GM21390 (cell line): ENCODE data around the gene CCDC7.
"Not testable (repeated sequence)": the region's sequence is repeated elsewhere in the genome, so short reads cannot be mapped to it uniquely, and the experiment has no call there.

Experiments
- ATAC-seq: cut with Tn5 transposase; IDR thresholded peaks from one replicate; pipeline ENCODE4 v1.9.1; 2021; ENCODE audit not compliant: unreplicated experiment

CCDC7 gene

DNA sequence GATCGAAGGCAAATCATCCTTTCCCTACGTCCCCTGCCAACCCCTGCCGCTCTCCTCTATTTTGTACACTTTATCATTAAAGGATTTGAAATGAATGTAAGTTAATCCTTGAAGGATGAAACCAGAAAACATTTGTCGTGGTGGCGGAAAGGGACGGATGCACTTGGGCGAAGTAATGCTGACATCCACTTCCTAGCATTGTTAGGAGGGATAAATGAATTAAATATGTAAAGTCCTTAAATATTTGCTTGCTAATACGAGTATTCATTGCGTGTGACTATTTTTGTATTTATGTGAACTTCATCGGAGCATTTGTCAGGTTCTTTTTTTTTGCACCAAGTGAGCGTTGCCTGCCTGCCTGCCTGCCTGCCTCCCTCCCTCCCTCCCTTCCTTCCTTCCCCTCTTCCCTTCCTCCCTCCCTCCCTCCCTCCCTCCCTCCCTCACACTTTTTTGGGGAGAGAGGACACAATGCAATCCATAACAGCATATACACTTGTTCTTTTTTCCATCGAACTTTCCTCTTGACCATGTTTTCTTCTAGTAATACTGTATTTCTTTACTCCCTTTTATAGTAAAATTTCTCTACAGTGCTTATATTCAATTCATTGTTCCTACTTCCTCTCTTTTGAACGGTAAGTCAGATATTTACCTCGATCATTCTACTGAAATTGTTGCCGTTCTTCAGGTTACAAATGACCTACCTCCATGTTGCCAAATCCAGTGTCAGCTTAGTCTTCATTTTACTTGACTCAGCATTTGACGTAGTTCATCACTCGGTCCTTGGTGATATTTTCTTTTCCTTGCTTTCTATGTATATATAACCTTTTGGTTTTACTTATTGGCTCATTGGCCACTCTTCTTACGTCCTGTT is 831 bp downstream of the CCDC7 start:
- peak; percentile 1 for ATAC-seq

DNA sequence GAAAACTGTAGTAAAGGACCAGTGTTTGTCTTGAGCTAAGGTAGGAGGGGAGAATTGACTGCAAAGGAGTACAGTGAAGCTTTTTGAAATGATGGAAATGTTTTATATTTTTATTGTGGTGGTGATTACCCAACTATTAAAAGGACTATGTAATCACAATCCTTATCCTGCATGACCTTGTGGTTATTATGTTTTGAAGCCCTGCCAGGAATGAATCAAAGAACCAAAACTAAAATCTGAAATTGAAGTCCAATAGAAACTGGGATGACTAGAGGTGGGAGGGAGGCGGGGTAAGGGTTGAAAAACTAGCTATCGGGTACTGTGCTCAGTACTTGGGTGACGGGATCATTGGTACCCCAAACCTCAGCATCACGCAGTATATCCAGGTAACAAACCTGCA is 8.2 kb downstream of the CCDC7 start:
- ATAC-seq, result no peak

DNA sequence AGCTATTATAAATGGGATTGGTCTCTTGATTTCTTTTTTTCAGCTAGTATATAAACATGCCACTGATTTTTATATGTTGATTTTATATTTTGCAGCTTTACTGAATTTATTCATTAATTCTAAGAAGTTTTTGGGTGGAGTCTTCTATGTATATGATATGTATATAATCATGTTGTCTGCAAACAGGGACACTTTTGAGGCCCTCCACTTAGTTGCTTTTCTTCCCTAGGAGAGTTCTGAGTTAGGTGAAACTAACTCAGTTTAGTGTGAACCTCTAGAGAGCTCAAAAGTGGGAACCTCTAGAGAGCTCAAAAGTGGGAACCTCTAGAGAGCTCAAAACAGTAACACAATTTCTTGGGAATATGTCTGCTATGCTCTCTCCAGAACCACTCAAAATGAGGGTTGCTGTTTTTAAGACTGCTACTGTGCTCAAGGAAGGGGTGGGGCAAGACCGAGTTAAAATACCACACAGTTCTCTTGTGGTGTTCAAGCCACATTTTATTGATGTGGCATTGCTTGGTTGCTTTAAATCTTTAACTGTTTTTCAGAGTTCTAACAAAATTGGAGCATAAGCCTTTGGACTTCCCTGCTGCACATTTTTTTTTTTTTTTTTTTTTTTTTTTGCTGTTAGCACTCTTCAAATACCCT is 13.2 kb downstream of the CCDC7 start:
- ATAC-seq, result no peak

GRCh38 chr10:32461203-32461602 is 15.3 kb downstream of the CCDC7 start:
- ATAC-seq, result no peak

- no peak for ATAC-seq
Measured at GRCh38 chr10:32471232-32471631, 25.3 kb downstream of the CCDC7 start.

GRCh38 chr10:32477499-32477898 is 31.6 kb downstream of the CCDC7 start:
- no peak for ATAC-seq

- ATAC-seq, result no peak
Measured at GRCh38 chr10:32481606-32482005, 35.7 kb downstream of the CCDC7 start.

DNA sequence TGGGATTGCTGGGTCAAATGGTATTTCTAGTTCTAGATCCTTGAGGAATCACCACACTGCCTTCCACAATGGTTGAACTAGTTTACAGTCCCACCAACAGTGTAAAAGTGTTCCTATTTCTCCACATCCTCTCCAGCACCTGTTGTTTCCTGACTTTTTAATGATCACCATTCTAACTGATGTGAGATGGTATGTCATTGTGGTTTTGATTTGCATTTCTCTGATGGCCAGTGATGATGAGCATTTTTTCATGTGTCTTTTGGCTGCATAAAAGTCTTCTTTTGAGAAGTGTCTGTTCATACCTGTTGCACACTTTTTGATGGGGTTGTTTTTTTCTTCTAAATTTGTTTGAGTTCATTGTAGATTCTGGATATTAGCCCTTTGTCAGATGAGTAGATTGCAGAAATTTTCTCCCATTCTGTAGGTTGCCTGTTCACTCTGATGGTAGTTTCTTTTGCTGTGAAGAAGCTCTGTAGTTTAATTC is 37.1 kb downstream of the CCDC7 start:
- not testable (repeated sequence) for ATAC-seq

DNA sequence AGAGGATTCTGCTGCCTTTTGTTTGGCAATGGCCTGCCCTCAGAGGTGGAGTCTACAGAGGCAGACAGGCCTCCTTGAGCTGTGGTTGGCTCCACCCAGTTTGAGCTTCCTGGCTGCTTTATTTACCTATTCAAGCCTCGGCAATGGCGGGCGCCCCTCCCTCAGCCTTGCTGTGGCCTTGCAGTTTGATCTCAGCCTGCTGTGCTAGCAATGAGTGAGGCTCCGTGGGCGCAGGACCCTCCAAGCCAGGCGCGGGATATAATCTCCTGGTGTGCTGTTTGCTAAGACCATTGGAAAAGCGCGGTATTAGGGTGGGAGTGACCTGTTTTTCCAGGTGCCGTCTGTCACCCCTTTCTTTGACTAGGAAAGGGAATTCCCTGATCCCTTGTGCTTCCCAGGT is 42.1 kb downstream of the CCDC7 start:
- ATAC-seq, result not testable (repeated sequence)

DNA sequence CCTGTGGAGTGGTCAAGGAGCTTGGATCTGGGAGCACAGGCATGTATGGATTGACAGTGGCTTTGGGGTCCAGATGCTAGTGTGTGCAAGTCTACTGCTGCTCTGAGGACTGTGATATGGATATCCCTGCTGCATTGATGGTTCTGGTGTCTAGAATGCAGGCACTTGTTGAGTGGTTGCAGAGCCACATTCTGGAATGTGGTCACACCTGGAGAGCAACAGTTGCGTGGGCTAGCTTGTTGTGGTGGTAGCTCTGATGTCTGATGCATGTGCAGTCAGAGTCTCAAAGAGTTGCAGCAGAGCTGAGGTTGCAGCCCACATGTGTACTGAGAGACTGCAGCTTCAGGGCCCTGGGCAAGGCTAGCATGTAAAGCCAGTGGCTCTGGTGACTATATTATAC is 43.2 kb downstream of the CCDC7 start:
- ATAC-seq, result no peak

- no peak for ATAC-seq
Measured at GRCh38 chr10:32489901-32490300, 44.0 kb downstream of the CCDC7 start.

- ATAC-seq, result not testable (repeated sequence)
Measured at GRCh38 chr10:32494562-32494961, 48.6 kb downstream of the CCDC7 start.

DNA sequence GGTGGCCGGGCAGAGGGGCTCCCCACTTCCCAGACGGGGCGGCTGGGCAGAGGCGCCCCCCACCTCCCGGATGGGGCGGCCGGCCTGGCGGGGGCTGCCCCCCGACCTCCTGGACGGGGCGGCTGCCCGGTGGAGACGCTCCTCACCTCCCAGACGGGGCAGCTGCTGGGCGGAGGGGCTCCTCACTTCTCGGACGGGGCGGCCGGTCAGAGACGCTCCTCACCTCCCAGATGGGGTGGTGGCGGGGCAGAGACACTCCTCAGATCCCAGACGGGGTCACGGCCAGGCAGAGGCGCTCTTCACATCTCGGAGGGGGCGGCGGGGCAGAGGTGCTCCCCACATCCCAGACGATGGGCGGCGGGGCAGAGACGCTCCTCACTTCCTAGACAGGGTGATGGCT is 54.2 kb downstream of the CCDC7 start:
- not testable (repeated sequence) for ATAC-seq

DNA sequence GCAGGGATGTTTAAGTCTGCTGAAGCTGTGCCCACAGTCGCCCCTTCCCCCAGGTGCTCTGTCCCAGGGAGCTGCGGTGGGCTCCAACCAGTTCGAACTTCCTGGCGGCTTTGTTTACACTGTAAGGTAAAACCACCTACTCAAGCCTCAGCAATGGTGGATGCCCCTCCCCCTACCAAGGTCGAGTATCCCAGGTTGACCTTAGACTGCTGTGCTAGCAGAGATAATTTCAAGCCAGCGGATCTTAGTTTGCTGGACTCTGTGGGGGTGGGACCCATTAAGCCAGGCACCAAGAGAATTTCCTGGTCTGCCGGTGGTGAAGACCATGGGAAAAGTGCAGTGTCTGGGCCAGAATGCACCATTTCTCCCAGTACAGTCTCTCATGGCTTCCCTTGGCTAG is 56.0 kb downstream of the CCDC7 start:
- ATAC-seq, result no peak

GRCh38 chr10:32505762-32506420 is 60.0 kb downstream of the CCDC7 start:
- not testable (repeated sequence) for ATAC-seq

DNA sequence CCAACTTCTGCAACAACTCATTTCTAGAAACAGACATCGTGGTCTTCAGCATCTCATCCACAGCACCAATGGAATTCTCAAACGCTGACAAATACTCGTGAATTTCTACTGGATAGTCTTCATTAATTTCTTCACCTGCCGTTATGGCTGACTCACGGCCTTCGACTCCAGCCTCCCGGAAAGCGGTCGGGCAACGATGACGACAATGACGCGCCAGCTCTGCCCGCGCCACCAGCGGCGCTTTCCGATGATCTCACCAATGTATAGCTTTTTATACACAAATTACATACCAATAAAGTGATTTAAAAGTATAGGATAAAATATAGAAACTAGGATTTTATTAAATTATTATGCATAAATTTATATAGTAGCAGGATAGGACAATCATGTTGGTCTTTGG is 65.7 kb downstream of the CCDC7 start:
- ATAC-seq, result no peak

- no peak for ATAC-seq
Measured at GRCh38 chr10:32516567-32517495, 70.9 kb downstream of the CCDC7 start.

DNA sequence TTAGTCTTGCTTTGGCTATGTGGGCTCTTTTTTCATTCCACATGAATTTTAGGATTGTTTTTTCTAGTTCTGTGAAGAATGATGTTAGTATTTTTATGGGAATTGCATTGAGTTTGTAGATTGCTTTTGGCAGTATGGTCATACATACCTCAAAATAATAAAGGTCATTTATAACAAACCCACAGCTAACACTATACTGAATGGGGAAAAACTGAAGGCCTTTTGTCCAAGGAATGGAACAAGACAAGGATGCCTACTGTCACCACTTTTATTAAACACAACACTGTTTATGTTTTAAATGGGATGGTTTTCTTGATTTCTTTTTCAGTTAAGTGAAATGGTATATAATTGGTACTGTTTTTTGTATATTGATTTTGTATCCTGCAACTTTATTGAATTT is 84.3 kb downstream of the CCDC7 start:
- no peak for ATAC-seq

DNA sequence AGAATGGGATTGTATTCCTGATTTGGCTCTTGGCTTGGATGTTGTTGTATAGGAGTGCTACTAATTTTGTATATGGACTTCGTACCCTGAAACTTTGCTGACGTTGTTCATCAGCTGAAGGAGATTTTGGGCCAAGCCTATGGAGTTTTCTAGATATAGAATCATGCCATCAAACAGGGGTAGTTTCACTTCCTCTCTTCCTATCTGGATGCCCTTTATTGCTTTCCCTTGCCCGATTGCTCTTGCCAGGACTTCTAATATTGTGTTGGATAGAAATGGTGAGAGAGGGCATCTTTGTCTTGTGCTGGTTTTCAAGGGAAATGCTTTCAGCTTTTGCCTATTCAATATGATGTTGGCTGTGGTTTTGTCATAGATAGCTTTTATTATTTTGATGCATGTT is 92.3 kb downstream of the CCDC7 start:
- no peak for ATAC-seq

DNA sequence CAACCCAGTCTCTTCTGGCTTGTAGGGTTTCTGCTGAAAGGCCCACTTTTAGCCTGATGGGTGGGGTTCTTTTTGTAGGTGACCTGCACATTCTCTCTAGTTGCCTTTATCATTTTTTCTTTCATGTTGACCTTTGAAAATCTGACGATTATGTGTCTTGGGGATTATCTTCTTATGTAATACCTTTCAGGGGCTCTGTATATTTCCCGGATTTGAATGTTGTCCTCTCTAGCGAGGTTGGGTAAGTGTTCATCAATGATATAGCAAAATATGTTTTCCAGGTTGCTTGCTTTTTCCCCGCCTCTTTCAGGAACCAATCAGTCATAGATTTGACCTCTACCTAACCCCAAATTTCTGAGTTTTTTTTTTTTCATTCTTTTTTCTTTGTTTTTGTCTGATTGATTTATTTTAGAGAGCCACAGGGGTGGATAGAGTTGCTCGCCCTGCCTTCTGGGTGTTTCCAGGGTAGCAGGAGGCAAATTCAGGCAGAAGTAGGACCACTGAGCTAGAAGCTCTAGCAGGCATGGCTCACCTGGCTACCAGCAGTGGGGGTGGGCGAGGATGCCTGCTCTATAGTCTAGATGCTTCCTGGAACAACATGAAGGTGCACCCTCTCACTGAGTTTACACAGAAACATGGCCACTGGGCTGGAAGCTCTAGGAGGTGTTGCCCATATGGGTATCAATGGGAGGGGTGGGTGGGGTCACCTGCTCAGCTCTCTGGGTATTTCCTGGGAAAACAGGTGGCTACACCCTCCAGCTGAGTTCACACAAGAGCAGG is 94.9 kb downstream of the CCDC7 start:
- ATAC-seq, result no peak
